ENCODE data around the gene DAPK1. TPM values are rescaled to one million over a fixed set of nuclear protein-coding genes. Genes with fewer than 3 reads are reported as not detected.

The DAPK1 gene
- total and polyA plus RNA-seq, 2 donors (not counting 1 experiment from before 2014, with no cell fraction given) = 1.7 to 2.8 TPM

DNA sequence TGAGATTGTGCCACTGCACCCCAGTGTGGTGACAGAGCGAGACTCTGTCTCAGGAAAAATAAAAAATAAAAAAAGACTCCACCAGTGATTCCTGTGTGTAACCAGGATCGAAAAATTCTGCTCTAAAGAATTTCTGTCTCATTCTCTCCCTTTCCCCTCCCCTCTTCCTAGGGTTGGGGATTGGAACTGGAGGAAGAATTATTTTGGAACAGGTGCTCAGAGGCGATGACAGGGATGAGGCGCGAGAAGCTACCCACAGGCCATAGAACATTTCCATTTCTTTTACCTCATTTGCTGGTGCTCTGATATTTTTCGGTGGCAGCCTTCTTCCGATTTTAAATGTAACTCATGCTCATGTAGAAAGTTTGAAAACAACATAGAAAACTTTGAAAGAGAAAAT lies 80.1 kb downstream of the DAPK1 start:
- no peak overlapping the region for H3K27ac Mint-ChIP-seq
- no peaks in the 10 kb centered on the region for H3K4me1 Mint-ChIP-seq
- POLR2A ChIA-PET = no interaction called here
- Histone ChIP-seq H3K9me3 (ENCODE audit: control extremely low read depth in 1 of 3, control insufficient read depth in 2 of 3, insufficient read depth in 1 of 3, low read length in 2 of 3) (no peaks in the 10 kb centered on the region), H2AFZ (ENCODE audit: insufficient read depth, low read depth, low read length, poor library complexity, severe bottlenecking) (no peak overlapping the region), H3K27ac (ENCODE audit: low read length in 2 of 2) (no peak overlapping the region), H3K9ac (ENCODE audit: low read length) (no peak overlapping the region), H3K4me3 (ENCODE audit: control extremely low read depth in 1 of 5, extremely low read depth in 1 of 5, insufficient read depth in 1 of 5, low read depth in 2 of 5, low read length in 4 of 5) (no peak overlapping the region), H4K20me1 (ENCODE audit: control insufficient read depth, insufficient read depth, low read length, poor library complexity, severe bottlenecking) (no peaks in the 10 kb centered on the region), H3K79me2 (ENCODE audit: control insufficient read depth, insufficient read depth, low read length) (no peaks in the 10 kb centered on the region), H3K4me1 (ENCODE audit: control insufficient read depth in 2 of 2, insufficient read depth in 2 of 2, low read length in 2 of 2) (no peaks in the 10 kb centered on the region), H3K27me3 (replicated peaks in 1 of 4; ENCODE audit: control extremely low read depth in 1 of 4, control insufficient read depth in 3 of 4, insufficient read depth in 4 of 4, low read length in 3 of 4) (no peaks in the 10 kb centered on the region), H3K4me2 (replicated peaks; ENCODE audit: low read depth, low read length, poor library complexity, severe bottlenecking) (no peak overlapping the region), H3K36me3 (replicated peaks in 1 of 2; ENCODE audit: control extremely low read depth in 1 of 2, control insufficient read depth in 1 of 2, extremely low read depth in 1 of 2, insufficient read depth in 2 of 2, low read length in 1 of 2) (no peaks in the 10 kb centered on the region)
- no peak overlapping the region for H3K4me3 Mint-ChIP-seq
- ATAC-seq (ENCODE audit: low read depth) (no peak), DNase-seq (no peak)
- intact Hi-C loops (cut with micrococcal nuclease) = no loop called here
- H3K9me3 Mint-ChIP-seq (ENCODE audit: insufficient read depth) = no peaks in the 10 kb centered on the region
- CTCF ChIA-PET = no interaction called here
- H3K27me3 Mint-ChIP-seq = no peaks in the 10 kb centered on the region
- no peak for TF ChIP-seq EZH2 (IDR thresholded peaks at IDR 0.05; ENCODE audit: borderline replicate concordance, insufficient read depth, low read depth, low read length, poor library complexity, severe bottlenecking)
- TF ChIP-seq, protein P1, sequence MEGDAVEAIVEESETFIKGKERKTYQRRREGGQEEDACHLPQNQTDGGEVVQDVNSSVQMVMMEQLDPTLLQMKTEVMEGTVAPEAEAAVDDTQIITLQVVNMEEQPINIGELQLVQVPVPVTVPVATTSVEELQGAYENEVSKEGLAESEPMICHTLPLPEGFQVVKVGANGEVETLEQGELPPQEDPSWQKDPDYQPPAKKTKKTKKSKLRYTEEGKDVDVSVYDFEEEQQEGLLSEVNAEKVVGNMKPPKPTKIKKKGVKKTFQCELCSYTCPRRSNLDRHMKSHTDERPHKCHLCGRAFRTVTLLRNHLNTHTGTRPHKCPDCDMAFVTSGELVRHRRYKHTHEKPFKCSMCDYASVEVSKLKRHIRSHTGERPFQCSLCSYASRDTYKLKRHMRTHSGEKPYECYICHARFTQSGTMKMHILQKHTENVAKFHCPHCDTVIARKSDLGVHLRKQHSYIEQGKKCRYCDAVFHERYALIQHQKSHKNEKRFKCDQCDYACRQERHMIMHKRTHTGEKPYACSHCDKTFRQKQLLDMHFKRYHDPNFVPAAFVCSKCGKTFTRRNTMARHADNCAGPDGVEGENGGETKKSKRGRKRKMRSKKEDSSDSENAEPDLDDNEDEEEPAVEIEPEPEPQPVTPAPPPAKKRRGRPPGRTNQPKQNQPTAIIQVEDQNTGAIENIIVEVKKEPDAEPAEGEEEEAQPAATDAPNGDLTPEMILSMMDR (IDR thresholded peaks at IDR 0.05) = no peak
- WGBS (ENCODE audit: insufficient coverage) = no CpG with 5 or more reads among the region's 7 CpGs

DNA sequence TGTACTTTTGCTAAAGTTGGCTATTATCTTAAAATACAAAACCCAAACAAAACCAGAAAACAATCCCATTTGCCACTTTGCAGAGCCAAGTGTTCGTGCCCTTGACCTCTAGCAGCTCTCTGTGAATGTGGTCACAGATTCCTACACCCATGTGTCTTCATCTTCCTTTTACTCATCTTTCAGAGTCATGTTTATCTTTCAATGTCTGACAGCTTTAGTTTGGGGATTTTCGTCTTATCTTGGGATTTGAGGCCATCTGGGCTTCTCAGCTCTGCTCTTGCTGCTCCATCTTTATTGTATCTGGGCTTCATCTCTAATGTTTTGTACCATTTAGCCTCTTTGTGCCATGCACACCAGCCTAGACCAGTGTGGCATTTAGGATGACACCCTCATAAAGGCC lies 81.0 kb downstream of the DAPK1 start:
- Histone ChIP-seq H3K79me2 (ENCODE audit: control insufficient read depth, insufficient read depth, low read length) (no peaks in the 10 kb centered on the region), H3K9me3 (ENCODE audit: control extremely low read depth in 1 of 3, control insufficient read depth in 2 of 3, insufficient read depth in 1 of 3, low read length in 2 of 3) (no peaks in the 10 kb centered on the region), H4K20me1 (ENCODE audit: control insufficient read depth, insufficient read depth, low read length, poor library complexity, severe bottlenecking) (no peaks in the 10 kb centered on the region), H3K4me3 (ENCODE audit: control extremely low read depth in 1 of 5, extremely low read depth in 1 of 5, insufficient read depth in 1 of 5, low read depth in 2 of 5, low read length in 4 of 5) (no peak overlapping the region), H3K27ac (ENCODE audit: low read length in 2 of 2) (no peak overlapping the region), H3K4me1 (ENCODE audit: control insufficient read depth in 2 of 2, insufficient read depth in 2 of 2, low read length in 2 of 2) (no peaks in the 10 kb centered on the region), H3K27me3 (replicated peaks in 1 of 4; ENCODE audit: control extremely low read depth in 1 of 4, control insufficient read depth in 3 of 4, insufficient read depth in 4 of 4, low read length in 3 of 4) (no peaks in the 10 kb centered on the region), H3K36me3 (replicated peaks in 1 of 2; ENCODE audit: control extremely low read depth in 1 of 2, control insufficient read depth in 1 of 2, extremely low read depth in 1 of 2, insufficient read depth in 2 of 2, low read length in 1 of 2) (no peaks in the 10 kb centered on the region), H3K9ac (ENCODE audit: low read length) (no peak overlapping the region), H2AFZ (ENCODE audit: insufficient read depth, low read depth, low read length, poor library complexity, severe bottlenecking) (no peak overlapping the region), H3K4me2 (replicated peaks; ENCODE audit: low read depth, low read length, poor library complexity, severe bottlenecking) (no peak overlapping the region)
- Mint-ChIP-seq H3K9me3 (ENCODE audit: insufficient read depth) (no peaks in the 10 kb centered on the region), H3K27ac (no peak overlapping the region), H3K4me1 (no peaks in the 10 kb centered on the region), H3K27me3 (no peaks in the 10 kb centered on the region), H3K4me3 (no peak overlapping the region)
- intact Hi-C loops (cut with micrococcal nuclease) = no loop called here
- no CpG with 5 or more reads among the region's 2 CpGs for WGBS (ENCODE audit: insufficient coverage)
- ChIA-PET POLR2A (no interaction called here), CTCF (no interaction called here)
- ATAC-seq (ENCODE audit: low read depth) (no peak), DNase-seq (no peak)
- TF ChIP-seq, protein P1 (IDR thresholded peaks at IDR 0.05) = no peak
- TF ChIP-seq EZH2 (IDR thresholded peaks at IDR 0.05; ENCODE audit: borderline replicate concordance, insufficient read depth, low read depth, low read length, poor library complexity, severe bottlenecking) = no peak
